B cell (primary cell): ENCODE measurements around the gene PDCD1LG2. TPM values are rescaled to one million over a fixed set of nuclear protein-coding genes. Genes with fewer than 3 reads are reported as not detected.

Source experiments
- ATAC-seq: fragments of 200-7000 bp; cut with Tn5 transposase; one replicate; pipeline ENCODE4 v1.10.0; 2021; ENCODE audit warnings: low read depth, mild to moderate bottlenecking, moderate number of reproducible peaks, moderate library complexity
- CTCF ChIA-PET: fragments of 350-600 bp; sonication (Branson Sonifier 250); formaldehyde crosslinking; loops from one replicate; lab custom pipeline; 2021; ENCODE audit warnings: antibody characterized with exemption, inconsistent platforms; lab: Charles Lee
- POLR2A ChIA-PET: fragments of 350-600 bp; sonication (Branson Sonifier 250); formaldehyde crosslinking; loops from one replicate; lab custom pipeline; 2021; ENCODE audit warnings: antibody characterized with exemption; lab: Charles Lee
- DNase-seq: peaks from one replicate; pipeline ENCODE4 v3.0.0; 2013
- H2AFZ ChIP-seq: 2 replicates; pipeline ENCODE4 v1.6.1; 2012; ENCODE audit warnings: mild to moderate bottlenecking, low read depth, low read length; ENCODE audit not compliant: insufficient read depth, poor library complexity, severe bottlenecking
- H3K27ac ChIP-seq, 2 donors: 1 replicate in 1 of 2; 2 replicates in 1 of 2; pipeline ENCODE4 v1.5.1; 2012 to 2013; ENCODE audit warnings: low read length in 2 of 2, mild to moderate bottlenecking in 2 of 2, moderate library complexity in 1 of 2
- H3K27me3 ChIP-seq, 4 experiments: fragments of 200-600 bp in 1 of 4; sonication (generic) in 1 of 4; replicated peaks in 1 of 4; 1 replicate in 2 of 4; 2 replicates in 2 of 4; pipeline versions ENCODE4 v1.6.1 to v1.7.0; 2013 to 2016; ENCODE audit warnings: low read length in 3 of 4, mild to moderate bottlenecking in 2 of 4, mixed read lengths in 1 of 4, moderate library complexity in 1 of 4; ENCODE audit not compliant: insufficient read depth in 4 of 4, control insufficient read depth in 3 of 4; ENCODE audit errors: control extremely low read depth in 1 of 4
- H3K36me3 ChIP-seq, 2 experiments: replicated peaks in 1 of 2; 1 replicate in 1 of 2; 2 replicates in 1 of 2; pipeline versions ENCODE4 v1.6.1 to v1.7.1; 2013; ENCODE audit warnings: low read length in 1 of 2; ENCODE audit not compliant: insufficient read depth in 2 of 2, control insufficient read depth in 1 of 2; ENCODE audit errors: control extremely low read depth in 1 of 2, extremely low read depth in 1 of 2
- H3K4me1 ChIP-seq, 2 donors: fragments of 200-600 bp in 1 of 2; sonication (generic) in 1 of 2; 1 replicate in 1 of 2; 2 replicates in 1 of 2; pipeline versions ENCODE4 v1.5.1 to v1.6.1; 2013 to 2017; ENCODE audit warnings: low read length in 2 of 2; ENCODE audit not compliant: control insufficient read depth in 2 of 2, insufficient read depth in 2 of 2
- H3K4me2 ChIP-seq: replicated peaks from 2 replicates; pipeline ENCODE3; 2012; ENCODE audit warnings: mild to moderate bottlenecking, low read depth, low read length; ENCODE audit not compliant: poor library complexity, severe bottlenecking
- H3K4me3 ChIP-seq, 5 experiments: fragments of 200-600 bp in 1 of 5; sonication (generic) in 1 of 5; 1 replicate in 3 of 5; 2 replicates in 2 of 5; pipeline versions ENCODE4 v1.5.1 to v1.7.0; 2011 to 2016; ENCODE audit warnings: low read length in 4 of 5, mild to moderate bottlenecking in 4 of 5, low read depth in 2 of 5, control low read depth in 1 of 5, moderate library complexity in 1 of 5; ENCODE audit not compliant: insufficient read depth in 1 of 5; ENCODE audit errors: control extremely low read depth in 1 of 5, extremely low read depth in 1 of 5
- H3K79me2 ChIP-seq: fragments of 200-600 bp; sonication (generic); one replicate; pipeline ENCODE4 v1.6.0; 2016; ENCODE audit warnings: low read length; ENCODE audit not compliant: control insufficient read depth, insufficient read depth
- H3K9ac ChIP-seq: fragments of 200-600 bp; sonication (generic); 2 replicates; pipeline ENCODE4 v1.6.1; 2017; ENCODE audit warnings: mild to moderate bottlenecking, low read length, moderate library complexity
- H3K9me3 ChIP-seq, 3 donors: one replicate each; pipeline versions ENCODE4 v1.6.1 to v1.7.1; 2013; ENCODE audit warnings: low read length in 2 of 3; ENCODE audit not compliant: control insufficient read depth in 2 of 3, insufficient read depth in 1 of 3; ENCODE audit errors: control extremely low read depth in 1 of 3
- H4K20me1 ChIP-seq: 2 replicates; pipeline ENCODE4 v1.6.0; 2012; ENCODE audit warnings: mild to moderate bottlenecking, low read length; ENCODE audit not compliant: insufficient read depth, control insufficient read depth, poor library complexity, severe bottlenecking
- H3K27ac Mint-ChIP-seq: one replicate; pipeline ENCODE4 v1.8.0; 2021; ENCODE audit warnings: mixed read lengths
- H3K27me3 Mint-ChIP-seq: one replicate; pipeline ENCODE4 v1.8.0; 2021; ENCODE audit warnings: mixed read lengths
- H3K4me1 Mint-ChIP-seq: one replicate; pipeline ENCODE4 v1.8.0; 2021; ENCODE audit warnings: mixed read lengths
- H3K4me3 Mint-ChIP-seq: one replicate; pipeline ENCODE4 v1.8.0; 2021; ENCODE audit warnings: mixed read lengths
- H3K9me3 Mint-ChIP-seq: one replicate; pipeline ENCODE4 v1.8.0; 2022; ENCODE audit warnings: mixed read lengths; ENCODE audit not compliant: insufficient read depth
- CTCF ChIP-seq: fragments of 200-600 bp; IDR thresholded peaks from one replicate; pipeline ENCODE4 v1.8.0; 2022; ENCODE audit warnings: antibody characterized with exemption, mild to moderate bottlenecking
- EZH2 ChIP-seq: IDR thresholded peaks from 2 replicates; pipeline ENCODE4 v1.6.1; 2012; ENCODE audit warnings: borderline replicate concordance, low read depth, mild to moderate bottlenecking, moderate library complexity, low read length; ENCODE audit not compliant: insufficient read depth, poor library complexity, severe bottlenecking
- WGBS: methylation state at CpG from one replicate; pipeline ENCODE4 v1.1.5; 2013; ENCODE audit warnings: missing lambda C conversion rate; ENCODE audit not compliant: insufficient coverage; 5-methylcytosine and 5-hydroxymethylcytosine counted together
- intact Hi-C: fragments of 100-400 bp; cut with micrococcal nuclease; formaldehyde crosslinking; loops from one replicate; pipeline ENCODE4 v1.10.0; 2022
- polyA plus RNA-seq: library from polyadenylated mRNA; depleted of rRNA; stranded (reverse); fragments of >200 nt; gene quantifications from 2 replicates; pipeline ENCODE4 v1.2.3, GENCODE V29; 2012
- total RNA-seq, 2 donors: library from RNA; stranded (reverse); fragments of 120-200 nt in 1 of 2; gene quantifications; 1 replicate in 1 of 2; 2 replicates in 1 of 2; pipeline versions ENCODE4 v1.2.3 to v1.2.4, GENCODE V29; 2013 to 2022

Gene PDCD1LG2
- total and polyA plus RNA-seq, 2 donors (not counting 1 experiment from before 2014, with no cell fraction given), result 0.67 TPM; not detected in 1

- Mint-ChIP-seq H3K4me1 (peaks cover 6% of the 10 kb centered on the region), H3K4me3 (no peak overlapping the region), H3K27ac (no peak overlapping the region), H3K27me3 (no peaks in the 10 kb centered on the region), H3K9me3 (no peaks in the 10 kb centered on the region)
- no peak for TF ChIP-seq EZH2
- no peak for TF ChIP-seq CTCF
- H3K36me3 ChIP-seq, result no peaks in the 10 kb centered on the region
- no peak overlapping the region for H3K9ac ChIP-seq
- ChIA-PET CTCF (no interaction called here), POLR2A (no interaction called here)
- no peaks in the 10 kb centered on the region for H4K20me1 ChIP-seq
- peaks cover 0 to 6% (median 1%) of the 10 kb centered on the region in 3 donors for H3K9me3 ChIP-seq
- no peaks in the 10 kb centered on the region for H3K27me3 ChIP-seq
- intact Hi-C loops, result no loop called here
- no peaks in the 10 kb centered on the region for H3K4me1 ChIP-seq
- no peak for ATAC-seq
- no peak overlapping the region for H3K27ac ChIP-seq
- no peak overlapping the region for H2AFZ ChIP-seq
- no peak for DNase-seq
- no peak overlapping the region for H3K4me2 ChIP-seq
- H3K79me2 ChIP-seq, result no peaks in the 10 kb centered on the region
- no peak overlapping the region for H3K4me3 ChIP-seq
- no CpG with 5 or more reads among the region's 5 CpGs for WGBS
Measured at GRCh38 chr9:5468850-5469249, 41.5 kb upstream of the PDCD1LG2 start.

- H3K9ac ChIP-seq, result no peak overlapping the region
- no peaks in the 10 kb centered on the region for H3K79me2 ChIP-seq
- H3K4me2 ChIP-seq, result no peak overlapping the region
- H3K4me1 Mint-ChIP-seq, result peaks cover 6% of the 10 kb centered on the region
- no peak overlapping the region for H2AFZ ChIP-seq
- H3K27ac ChIP-seq, result no peak overlapping the region
- no peaks in the 10 kb centered on the region for H3K36me3 ChIP-seq
- no peaks in the 10 kb centered on the region for H3K27me3 ChIP-seq
- no peaks in the 10 kb centered on the region for H3K9me3 Mint-ChIP-seq
- H3K9me3 ChIP-seq, result peaks cover 0 to 1% (median 0%) of the 10 kb centered on the region in 3 donors
- no peaks in the 10 kb centered on the region for H4K20me1 ChIP-seq
- no peak overlapping the region for H3K4me3 ChIP-seq
- intact Hi-C loops, result no loop called here
- TF ChIP-seq CTCF (no peak), EZH2 (no peak)
- DNase-seq, result no peak
- no peaks in the 10 kb centered on the region for H3K27me3 Mint-ChIP-seq
- CTCF ChIA-PET, result no interaction called here
- H3K4me1 ChIP-seq, result no peaks in the 10 kb centered on the region
- H3K4me3 Mint-ChIP-seq, result no peak overlapping the region
- no peak overlapping the region for H3K27ac Mint-ChIP-seq
- no CpG with 5 or more reads among the region's 1 CpG for WGBS
- POLR2A ChIA-PET, result no interaction called here
- no peak for ATAC-seq
Measured at GRCh38 chr9:5470122-5470521, 40.2 kb upstream of the PDCD1LG2 start.
